Left lung (tissue), 10 donors: ENCODE results near the gene FAM151B. TPM values are rescaled to one million over a fixed set of nuclear protein-coding genes. Genes with fewer than 3 reads are reported as not detected.
"Not testable (repeated sequence)": the region's sequence is repeated elsewhere in the genome, so short reads cannot be mapped to it uniquely, and the experiment has no call there.

Experiments
- ATAC-seq: fragments of 200-7000 bp; cut with Tn5 transposase; one replicate; pipeline ENCODE4 v1.9.1; 2020; ENCODE audit warnings: moderate library complexity
- DNase-seq, 4 donors: peaks; one replicate each; pipeline ENCODE4 v3.0.0-alpha.2; 2013 to 2020
- H3K27ac ChIP-seq, 2 donors: fragments of 200-600 bp; sonication (generic) in 1 of 2; one replicate each; pipeline versions ENCODE4 v1.5.0 to v1.8.0; 2020 to 2021
- H3K27me3 ChIP-seq, 2 donors: fragments of 200-600 bp; sonication (generic) in 1 of 2; one replicate each; pipeline versions ENCODE4 v1.5.0 to v1.8.0; 2020 to 2021
- H3K36me3 ChIP-seq, 2 donors: fragments of 200-600 bp; sonication (generic) in 1 of 2; one replicate each; pipeline versions ENCODE4 v1.5.0 to v1.8.0; 2020 to 2021
- H3K4me1 ChIP-seq, 2 donors: fragments of 200-600 bp; one replicate each; pipeline ENCODE4 v1.8.0; 2021
- H3K4me3 ChIP-seq, 2 donors: fragments of 200-600 bp; sonication (generic) in 1 of 2; one replicate each; pipeline versions ENCODE4 v1.5.0 to v1.8.0; 2020 to 2021; ENCODE audit warnings: mild to moderate bottlenecking in 1 of 2
- H3K9me3 ChIP-seq, 2 donors: fragments of 200-600 bp; sonication (generic) in 1 of 2; one replicate each; pipeline versions ENCODE4 v1.5.0 to v1.8.0; 2020 to 2021
- intact Hi-C, 2 donors: fragments of 100-400 bp; cut with DNase I; formaldehyde crosslinking; loops; one replicate each; pipeline versions ENCODE4 v1.11.2 to v1.14.2; 2022
- polyA plus RNA-seq, 6 donors: library from polyadenylated mRNA; unstranded; fragments of 120-200 nt; gene quantifications; one replicate each; pipeline ENCODE4 v1.2.1, GENCODE V29; 2013; ENCODE audit not compliant: insufficient read length in 6 of 6
- total RNA-seq, 2 donors: library from RNA; stranded (reverse); fragmentation: NEBNext Ultra II Directional; extraction: Animal tissue kit (Norgen Biotek cat#: 25700); gene quantifications; one replicate each; pipeline ENCODE4 v1.2.1, GENCODE V29; 2021
- TF ChIP-seq, protein P1 (sequence below), 2 donors: fragments of 200-600 bp; sonication (generic) in 1 of 2; IDR thresholded peaks; one replicate each; pipeline versions ENCODE4 v1.5.0 to v1.8.0; 2021; ENCODE audit warnings: antibody characterized with exemption in 2 of 2
- donor health status: DM: no; HTN: yes; CAD: no.
- donor health status: DM: no; HTN: no; CAD: no.

FAM151B gene
- total and polyA plus RNA-seq, 8 donors: 2.6 to 4.7 (median 3.0) TPM

DNA sequence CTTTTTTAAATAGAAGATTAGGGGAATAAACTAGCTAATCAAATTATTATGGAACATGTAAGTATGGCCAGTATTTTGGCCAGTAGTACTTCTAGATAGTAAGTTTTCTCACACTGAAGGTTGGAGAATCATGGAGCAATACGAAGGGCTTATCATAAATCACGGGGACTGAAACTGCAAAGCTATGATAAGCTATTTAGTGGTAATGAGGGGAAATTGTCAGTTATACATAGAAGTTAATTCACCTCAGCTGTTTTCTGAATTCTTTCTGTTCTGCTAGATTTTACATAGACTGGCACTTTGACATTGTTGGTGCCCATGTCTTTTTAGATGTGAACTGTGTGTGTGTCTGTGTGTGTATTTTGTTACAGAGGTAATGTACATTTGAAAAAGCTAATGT is 34.5 kb upstream of the FAM151B start:
- no peak for DNase-seq
- Histone ChIP-seq H3K27me3 (no peaks in the 10 kb centered on the region), H3K4me1 (no peaks in the 10 kb centered on the region), H3K36me3 (peaks cover 4 to 74% of the 10 kb centered on the region in 2 donors), H3K4me3 (no peak overlapping the region), H3K9me3 (no peaks in the 10 kb centered on the region), H3K27ac (no peak overlapping the region)
- TF ChIP-seq, protein P1, sequence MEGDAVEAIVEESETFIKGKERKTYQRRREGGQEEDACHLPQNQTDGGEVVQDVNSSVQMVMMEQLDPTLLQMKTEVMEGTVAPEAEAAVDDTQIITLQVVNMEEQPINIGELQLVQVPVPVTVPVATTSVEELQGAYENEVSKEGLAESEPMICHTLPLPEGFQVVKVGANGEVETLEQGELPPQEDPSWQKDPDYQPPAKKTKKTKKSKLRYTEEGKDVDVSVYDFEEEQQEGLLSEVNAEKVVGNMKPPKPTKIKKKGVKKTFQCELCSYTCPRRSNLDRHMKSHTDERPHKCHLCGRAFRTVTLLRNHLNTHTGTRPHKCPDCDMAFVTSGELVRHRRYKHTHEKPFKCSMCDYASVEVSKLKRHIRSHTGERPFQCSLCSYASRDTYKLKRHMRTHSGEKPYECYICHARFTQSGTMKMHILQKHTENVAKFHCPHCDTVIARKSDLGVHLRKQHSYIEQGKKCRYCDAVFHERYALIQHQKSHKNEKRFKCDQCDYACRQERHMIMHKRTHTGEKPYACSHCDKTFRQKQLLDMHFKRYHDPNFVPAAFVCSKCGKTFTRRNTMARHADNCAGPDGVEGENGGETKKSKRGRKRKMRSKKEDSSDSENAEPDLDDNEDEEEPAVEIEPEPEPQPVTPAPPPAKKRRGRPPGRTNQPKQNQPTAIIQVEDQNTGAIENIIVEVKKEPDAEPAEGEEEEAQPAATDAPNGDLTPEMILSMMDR (IDR thresholded peaks at IDR 0.05): no peak
- intact Hi-C loops: no loop called here
- ATAC-seq: no peak

DNA sequence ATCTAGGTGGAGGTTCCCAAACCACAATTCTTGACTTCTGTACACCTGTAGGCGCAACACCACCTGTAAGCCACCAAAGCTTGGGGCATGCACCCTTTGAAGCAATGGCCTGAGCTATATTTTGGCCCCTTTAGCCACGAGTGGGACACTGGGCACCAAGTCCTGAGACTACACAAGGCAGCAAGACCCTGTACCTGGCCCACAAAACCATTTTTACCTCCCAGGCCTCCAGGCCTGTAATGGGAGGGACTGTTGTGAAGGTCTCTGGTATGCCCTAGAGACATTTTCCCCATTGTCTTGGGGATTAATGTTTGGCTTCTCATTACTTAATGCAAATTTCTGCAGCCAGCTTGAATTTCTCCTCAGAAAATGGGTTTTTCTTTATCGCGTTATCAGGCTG is 24.6 kb upstream of the FAM151B start:
- peaks cover 0 to 69% of the 10 kb centered on the region in 2 donors for H3K36me3 ChIP-seq
- H3K4me1 ChIP-seq: peaks cover 5 to 25% of the 10 kb centered on the region in 2 donors
- no peak for DNase-seq
- ATAC-seq: no peak
- no peak overlapping the region for H3K4me3 ChIP-seq
- peaks cover 0 to 25% of the 10 kb centered on the region in 2 donors for H3K9me3 ChIP-seq
- H3K27me3 ChIP-seq: no peaks in the 10 kb centered on the region
- intact Hi-C loops: no loop called here
- TF ChIP-seq, protein P1 (IDR thresholded peaks at IDR 0.05): no peak
- no peak overlapping the region for H3K27ac ChIP-seq

DNA sequence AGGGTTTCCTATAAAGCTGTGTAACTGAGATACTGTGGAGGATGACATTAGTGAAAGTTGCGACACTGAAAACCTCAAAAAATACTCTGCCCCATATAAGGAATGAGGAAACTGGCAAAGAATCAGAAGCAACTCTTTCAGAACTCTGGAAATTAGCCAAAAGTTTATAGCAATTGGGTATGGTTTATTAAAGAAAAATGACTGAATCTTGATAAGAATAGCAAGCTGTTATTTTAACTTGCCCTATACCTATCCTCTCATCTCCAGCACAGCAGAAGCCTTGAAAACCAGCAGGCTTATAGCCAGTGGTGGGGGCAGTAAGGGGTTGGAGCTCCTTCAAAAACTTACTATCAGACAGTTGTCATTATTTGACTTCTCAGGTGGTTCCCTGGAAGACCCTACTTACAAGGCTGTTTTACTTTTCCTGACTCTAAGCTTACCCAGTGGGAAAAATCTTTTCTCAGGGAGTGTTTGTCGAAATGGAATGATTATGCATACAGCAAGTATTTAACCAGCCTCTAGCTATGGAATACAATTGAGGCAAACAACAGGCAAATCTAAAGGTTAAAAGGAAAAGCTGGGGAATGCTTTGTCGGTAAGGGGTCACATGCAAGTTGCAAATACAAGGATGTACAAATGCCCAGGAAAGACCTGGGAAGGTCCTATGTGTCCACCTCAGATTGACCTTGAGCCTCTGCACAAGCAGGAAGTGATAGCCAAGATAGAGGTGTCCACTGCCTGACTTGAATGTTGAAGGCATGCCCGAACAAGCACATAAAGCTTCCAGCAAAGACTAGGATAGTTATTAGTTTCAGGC is 21.0 kb upstream of the FAM151B start:
- Histone ChIP-seq H3K36me3 (peaks cover 0 to 56% of the 10 kb centered on the region in 2 donors), H3K9me3 (peaks cover 0 to 30% of the 10 kb centered on the region in 2 donors), H3K27me3 (no peaks in the 10 kb centered on the region), H3K4me3 (no peak overlapping the region), H3K4me1 (peaks cover 5 to 26% of the 10 kb centered on the region in 2 donors), H3K27ac (peak overlapping the region in 1 of 2 donors; percentile 41)
- DNase-seq: no peak
- intact Hi-C loops: no loop called here
- ATAC-seq: peak; percentile 80
- TF ChIP-seq, protein P1 (IDR thresholded peaks at IDR 0.05): no peak

DNA sequence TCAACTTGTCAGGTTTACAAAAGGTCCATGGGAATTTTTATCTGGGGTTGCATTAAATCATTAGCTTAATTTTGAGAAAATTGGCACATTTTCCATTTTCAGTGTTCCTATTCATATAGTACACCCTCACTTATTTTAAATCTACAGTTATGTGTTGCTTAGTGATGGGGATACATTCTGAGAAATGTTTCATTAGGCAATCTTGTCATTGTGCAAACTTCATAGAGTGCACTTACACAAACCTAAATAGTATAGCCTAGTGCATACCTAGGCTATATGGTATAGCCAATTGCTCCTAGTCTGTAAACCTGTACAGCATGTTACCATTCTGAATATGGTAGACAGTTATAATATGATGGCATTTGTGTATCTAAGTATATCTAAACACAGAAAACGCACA is 19.8 kb upstream of the FAM151B start:
- Histone ChIP-seq H3K9me3 (peaks cover 0 to 17% of the 10 kb centered on the region in 2 donors), H3K27ac (no peak overlapping the region), H3K4me1 (peaks cover 5 to 26% of the 10 kb centered on the region in 2 donors), H3K4me3 (no peak overlapping the region), H3K36me3 (peaks cover 0 to 51% of the 10 kb centered on the region in 2 donors), H3K27me3 (no peaks in the 10 kb centered on the region)
- ATAC-seq: no peak
- intact Hi-C loops: no loop called here
- TF ChIP-seq, protein P1 (IDR thresholded peaks at IDR 0.05): no peak
- no peak for DNase-seq

DNA sequence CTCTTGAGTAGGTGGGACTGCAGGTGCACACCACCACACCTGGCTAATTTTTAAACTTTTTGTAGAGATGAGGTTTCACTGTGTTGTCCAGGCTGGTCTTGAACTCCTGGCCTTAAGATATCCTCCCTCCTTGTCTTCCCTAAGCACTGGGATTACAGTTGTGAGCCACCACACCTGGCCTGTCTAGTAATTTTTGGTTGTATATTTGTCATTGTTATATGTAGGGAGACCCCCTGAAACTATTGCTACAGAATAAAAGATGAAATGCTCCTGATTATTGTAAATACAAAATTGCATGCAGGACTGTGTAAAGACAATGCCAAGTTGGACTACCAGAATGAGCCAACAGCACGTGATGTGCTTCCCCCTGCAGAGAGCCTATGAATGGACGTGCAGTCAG is 17.3 kb upstream of the FAM151B start:
- DNase-seq, ATAC-seq, intact Hi-C loops, H3K27ac ChIP-seq, H3K4me3 ChIP-seq, H3K9me3 ChIP-seq, H3K27me3 ChIP-seq: not testable (repeated sequence)
- peaks cover 5 to 24% of the 10 kb centered on the region in 2 donors for H3K4me1 ChIP-seq
- H3K36me3 ChIP-seq: peaks cover 0 to 60% of the 10 kb centered on the region in 2 donors
